Measurements from ENCODE around the gene SLCO1B3. TPM values are rescaled to one million over a fixed set of nuclear protein-coding genes. Genes with fewer than 3 reads are reported as not detected.
"Not testable (repeated sequence)": the region's sequence is repeated elsewhere in the genome, so short reads cannot be mapped to it uniquely, and the experiment has no call there.

SLCO1B3 gene
- not detected for total RNA-seq (2021; fragmentation: NEBNext Ultra II Directional; extraction: Animal tissue kit (Norgen Biotek cat#: 25700))
- long read RNA-seq: 0 reads

- Mint-ChIP-seq H3K4me1 (ENCODE audit: low read depth) (no peaks in the 10 kb centered on the region), H3K27ac (no peak within 1 kb of the TSS), H3K36me3 (ENCODE audit: low read depth) (no peaks in the 10 kb centered on the region; the same call in 1 of the 2 replicates), H3K27me3 (ENCODE audit: insufficient read depth) (no peaks in the 10 kb centered on the region), H3K4me3 (no peak within 1 kb of the TSS), H3K9me3 (peaks cover 13% of the 10 kb centered on the region)
- no peak for DNase-seq
- no peak for TF ChIP-seq CTCF (IDR thresholded peaks at IDR 0.05)
These were observed at the start of gene SLCO1B3 for GRCh38 chr12:20810487-20810886. Gene SLCO1B3, plus strand, starts transcription at chr12:20810705. Its CDS starts 5,034 bp downstream, at chr12:20815739.

- DNase-seq: no peak
- Mint-ChIP-seq H3K36me3 (ENCODE audit: low read depth) (no peaks in the 10 kb centered on the region), H3K4me1 (ENCODE audit: low read depth) (no peaks in the 10 kb centered on the region), H3K27me3 (ENCODE audit: insufficient read depth) (no peaks in the 10 kb centered on the region; the same call in none of the 2 replicates), H3K4me3 (no peak overlapping the region), H3K27ac (no peak overlapping the region), H3K9me3 (peaks cover 34% of the 10 kb centered on the region)
- TF ChIP-seq CTCF (IDR thresholded peaks at IDR 0.05): no peak
These were observed 33.1 kb upstream of the SLCO1B3 start for GRCh38 chr12:20777420-20777819.

- Mint-ChIP-seq H3K4me3 (no peak overlapping the region), H3K27me3 (ENCODE audit: insufficient read depth) (no peaks in the 10 kb centered on the region; the same call in none of the 2 replicates), H3K27ac (no peak overlapping the region), H3K9me3 (peaks cover 42% of the 10 kb centered on the region), H3K36me3 (ENCODE audit: low read depth) (no peaks in the 10 kb centered on the region), H3K4me1 (ENCODE audit: low read depth) (no peaks in the 10 kb centered on the region)
- TF ChIP-seq CTCF (IDR thresholded peaks at IDR 0.05): no peak
- DNase-seq: no peak
These were observed 31.5 kb upstream of the SLCO1B3 start for GRCh38 chr12:20778969-20779368.

- not testable (repeated sequence) for H3K27ac Mint-ChIP-seq; H3K4me1 Mint-ChIP-seq (ENCODE audit: low read depth); H3K27me3 Mint-ChIP-seq (ENCODE audit: insufficient read depth); H3K36me3 Mint-ChIP-seq (ENCODE audit: low read depth); DNase-seq; H3K4me3 Mint-ChIP-seq
- peaks cover 49% of the 10 kb centered on the region for H3K9me3 Mint-ChIP-seq
These were observed 30.5 kb upstream of the SLCO1B3 start for GRCh38 chr12:20779971-20780370.

- H3K9me3 Mint-ChIP-seq: peaks cover 63% of the 10 kb centered on the region
- not testable (repeated sequence) for H3K36me3 Mint-ChIP-seq (ENCODE audit: low read depth); H3K4me3 Mint-ChIP-seq; DNase-seq; H3K27ac Mint-ChIP-seq; H3K4me1 Mint-ChIP-seq (ENCODE audit: low read depth); H3K27me3 Mint-ChIP-seq (ENCODE audit: insufficient read depth)
These were observed 26.6 kb upstream of the SLCO1B3 start for GRCh38 chr12:20783796-20784357.

GRCh38 chr12:20792971-20793370 is 17.5 kb upstream of the SLCO1B3 start:
- Mint-ChIP-seq H3K4me1 (ENCODE audit: low read depth) (no peaks in the 10 kb centered on the region), H3K36me3 (ENCODE audit: low read depth) (0 out of 2 replicates have a peak, but pooled peaks cover 4% of the 10 kb centered on the region), H3K27ac (no peak overlapping the region), H3K27me3 (ENCODE audit: insufficient read depth) (peaks cover 1% of the 10 kb centered on the region), H3K4me3 (no peak overlapping the region), H3K9me3 (peaks cover 48% of the 10 kb centered on the region)
- TF ChIP-seq CTCF (IDR thresholded peaks at IDR 0.05): no peak
- no peak for DNase-seq

Data from HFFc6 (cell line).